Mesenchymal stem cell (in vitro differentiated cells and primary cell): ENCODE data around the gene IGSF10.
"Not testable (repeated sequence)": the region's sequence is repeated elsewhere in the genome, so short reads cannot be mapped to it uniquely, and the experiment has no call there.

Experiments used
- DNase-seq: peaks from one replicate; pipeline ENCODE4 v3.0.0-alpha.2; 2013
- H2AFZ ChIP-seq: one replicate; pipeline ENCODE4 v1.6.1; 2013; ENCODE audit warnings: low read depth, mild to moderate bottlenecking, control low read depth, inconsistent platforms, low read length, moderate library complexity
- H2AK5ac ChIP-seq: 2 replicates; pipeline ENCODE4 v1.6.1; 2013; ENCODE audit warnings: low read length, moderate library complexity, mild to moderate bottlenecking, inconsistent platforms; ENCODE audit not compliant: severe bottlenecking
- H2BK120ac ChIP-seq: one replicate; pipeline ENCODE4 v1.6.1; 2013; ENCODE audit warnings: low read depth, mild to moderate bottlenecking, inconsistent platforms, low read length, moderate library complexity
- H2BK12ac ChIP-seq, 2 experiments: one replicate each; pipeline ENCODE4 v1.6.1; 2013; ENCODE audit warnings: inconsistent platforms in 2 of 2, low read length in 2 of 2, mild to moderate bottlenecking in 2 of 2, moderate library complexity in 2 of 2, control low read depth in 1 of 2
- H2BK15ac ChIP-seq: one replicate; pipeline ENCODE4 v1.6.1; 2013; ENCODE audit warnings: mild to moderate bottlenecking, low read depth, inconsistent platforms; ENCODE audit not compliant: poor library complexity, severe bottlenecking
- H2BK5ac ChIP-seq: 2 replicates; pipeline ENCODE4 v1.6.1; 2013; ENCODE audit warnings: low read depth, mild to moderate bottlenecking, low read length, control low read depth, inconsistent platforms; ENCODE audit not compliant: poor library complexity, severe bottlenecking
- H3K14ac ChIP-seq, 2 experiments: one replicate each; pipeline ENCODE4 v1.6.1; 2013; ENCODE audit warnings: inconsistent platforms in 2 of 2, low read length in 2 of 2, control low read depth in 1 of 2, mild to moderate bottlenecking in 1 of 2, moderate library complexity in 1 of 2
- H3K18ac ChIP-seq, 2 experiments: one replicate each; pipeline ENCODE4 v1.6.1; 2013; ENCODE audit warnings: inconsistent platforms in 2 of 2, low read length in 2 of 2, control low read depth in 1 of 2, low read depth in 1 of 2, mild to moderate bottlenecking in 1 of 2
- H3K23ac ChIP-seq, 2 experiments: one replicate each; pipeline ENCODE4 v1.6.1; 2013; ENCODE audit warnings: inconsistent platforms in 2 of 2, low read length in 2 of 2, mild to moderate bottlenecking in 2 of 2, moderate library complexity in 2 of 2, control low read depth in 1 of 2
- H3K27ac ChIP-seq: 2 replicates; pipeline ENCODE4 v1.5.1; 2013; ENCODE audit warnings: mild to moderate bottlenecking, moderate library complexity, low read length, control low read depth, inconsistent platforms; ENCODE audit not compliant: poor library complexity, severe bottlenecking
- H3K27me3 ChIP-seq, 2 experiments: 2 replicates each; pipeline versions ENCODE4 v1.6.1 to v1.7.0; 2013; ENCODE audit warnings: low read length in 2 of 2, mild to moderate bottlenecking in 2 of 2, moderate library complexity in 2 of 2, control low read depth in 1 of 2, inconsistent platforms in 1 of 2; ENCODE audit not compliant: control insufficient read depth in 1 of 2, insufficient read depth in 1 of 2
- H3K36me3 ChIP-seq, 2 experiments: 2 replicates each; pipeline versions ENCODE4 v1.6.1 to v1.7.0; 2013; ENCODE audit warnings: low read length in 2 of 2, control low read depth in 1 of 2, inconsistent platforms in 1 of 2, low read depth in 1 of 2, mild to moderate bottlenecking in 1 of 2; ENCODE audit not compliant: insufficient read depth in 2 of 2, control insufficient read depth in 1 of 2
- H3K4ac ChIP-seq, 2 experiments: one replicate each; pipeline ENCODE4 v1.6.1; 2013; ENCODE audit warnings: inconsistent platforms in 2 of 2, low read length in 2 of 2, mild to moderate bottlenecking in 2 of 2, moderate library complexity in 2 of 2, control low read depth in 1 of 2, low read depth in 1 of 2
- H3K4me1 ChIP-seq: 2 replicates; pipeline ENCODE4 v1.6.1; 2013; ENCODE audit warnings: low read depth, low read length, control low read depth; ENCODE audit not compliant: control insufficient read depth, insufficient read depth
- H3K4me2 ChIP-seq: 2 replicates; pipeline ENCODE4 v1.6.1; 2013; ENCODE audit warnings: low read length, mild to moderate bottlenecking, inconsistent platforms; ENCODE audit not compliant: poor library complexity, severe bottlenecking
- H3K4me3 ChIP-seq, 2 experiments: 2 replicates each; pipeline versions ENCODE4 v1.5.1 to v1.7.0; 2013; ENCODE audit warnings: low read length in 2 of 2, mild to moderate bottlenecking in 2 of 2, control low read depth in 1 of 2, low read depth in 1 of 2; ENCODE audit not compliant: insufficient read depth in 1 of 2
- H3K79me1 ChIP-seq: replicated peaks from 2 replicates; pipeline ENCODE4 v1.6.1; 2013; ENCODE audit warnings: mild to moderate bottlenecking, control low read depth, low read length, inconsistent platforms; ENCODE audit not compliant: poor library complexity, severe bottlenecking
- H3K9ac ChIP-seq: 2 replicates; pipeline ENCODE4 v1.7.0; 2013; ENCODE audit warnings: mild to moderate bottlenecking, low read length, moderate library complexity
- H3K9me3 ChIP-seq: 2 replicates; pipeline ENCODE4 v1.7.0; 2013; ENCODE audit warnings: mild to moderate bottlenecking, low read length; ENCODE audit not compliant: control insufficient read depth
- H4K8ac ChIP-seq: one replicate; pipeline ENCODE4 v1.6.1; 2013; ENCODE audit warnings: inconsistent platforms, mild to moderate bottlenecking, low read length, moderate library complexity
- H4K91ac ChIP-seq: one replicate; pipeline ENCODE4 v1.6.1; 2013; ENCODE audit warnings: mild to moderate bottlenecking, low read length, inconsistent platforms
- WGBS: methylation state at CpG from one replicate; pipeline ENCODE4 v1.1.7; 2013; ENCODE audit warnings: mixed read lengths; 5-methylcytosine and 5-hydroxymethylcytosine counted together

Gene IGSF10

DNA sequence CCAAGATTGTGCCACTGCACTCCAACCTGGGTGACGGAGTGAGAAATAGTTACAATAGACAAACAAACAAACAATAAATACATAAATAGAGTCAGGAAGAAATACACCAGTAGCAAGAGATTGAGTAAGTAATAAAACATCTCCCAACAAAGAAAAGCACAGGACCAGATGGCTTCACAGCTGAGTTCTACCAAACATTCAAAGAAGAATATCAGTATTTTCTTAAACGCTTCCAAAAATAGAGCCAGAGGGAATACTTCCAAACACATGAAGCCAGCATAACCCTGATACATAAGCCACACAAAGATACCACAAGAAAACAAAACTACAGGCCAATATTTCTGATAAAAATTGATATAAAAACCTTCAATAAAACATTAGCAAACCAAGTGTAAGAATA lies 30.7 kb upstream of the IGSF10 start:
- Histone ChIP-seq H2BK5ac (no peak overlapping the region), H3K9ac (no peak overlapping the region), H2AFZ (no peak overlapping the region), H3K36me3 (no peaks in the 10 kb centered on the region), H3K4me1 (no peaks in the 10 kb centered on the region), H3K27me3 (no peaks in the 10 kb centered on the region), H2AK5ac (no peak overlapping the region), H2BK15ac (no peak overlapping the region), H3K23ac (no peak overlapping the region), H3K4me2 (no peak overlapping the region), H3K9me3 (no peaks in the 10 kb centered on the region), H4K91ac (no peak overlapping the region), H2BK120ac (no peak overlapping the region), H4K8ac (no peak overlapping the region), H2BK12ac (no peak overlapping the region), H3K27ac (no peak overlapping the region), H3K79me1 (no peaks in the 10 kb centered on the region), H3K14ac (no peak overlapping the region), H3K18ac (no peak overlapping the region), H3K4me3 (no peak overlapping the region), H3K4ac (no peak overlapping the region)
- 100% methylated on average over 1 of the region's 2 CpGs for WGBS
- no peak for DNase-seq

DNA sequence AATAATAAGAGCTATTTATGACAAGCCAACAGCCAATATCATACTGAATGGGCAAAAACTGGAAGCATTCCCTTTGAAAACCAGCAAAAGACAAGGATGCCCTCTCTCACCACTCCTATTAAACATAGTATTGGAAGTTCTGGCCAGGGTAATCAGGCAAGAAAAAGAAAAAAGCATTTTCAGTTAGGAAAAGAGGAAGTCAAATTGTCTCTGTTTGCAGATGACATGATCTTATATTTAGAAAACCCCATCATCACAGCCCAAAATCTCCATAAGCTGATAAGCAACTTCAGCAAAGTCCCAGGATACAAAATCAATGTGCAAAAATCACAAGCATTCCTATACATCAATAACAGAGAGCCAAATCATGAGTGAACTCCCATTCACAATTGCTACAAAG lies 27.0 kb upstream of the IGSF10 start:
- H3K36me3 ChIP-seq, H3K9ac ChIP-seq, H4K91ac ChIP-seq, DNase-seq, H3K18ac ChIP-seq, H3K4ac ChIP-seq, H2BK5ac ChIP-seq, H3K79me1 ChIP-seq, H3K27me3 ChIP-seq, H2AFZ ChIP-seq, H2BK12ac ChIP-seq, H3K4me1 ChIP-seq, H3K27ac ChIP-seq, H3K9me3 ChIP-seq, H2AK5ac ChIP-seq, H3K4me3 ChIP-seq, H2BK15ac ChIP-seq, H3K23ac ChIP-seq, H4K8ac ChIP-seq, H2BK120ac ChIP-seq, H3K14ac ChIP-seq, H3K4me2 ChIP-seq: not testable (repeated sequence)

DNA sequence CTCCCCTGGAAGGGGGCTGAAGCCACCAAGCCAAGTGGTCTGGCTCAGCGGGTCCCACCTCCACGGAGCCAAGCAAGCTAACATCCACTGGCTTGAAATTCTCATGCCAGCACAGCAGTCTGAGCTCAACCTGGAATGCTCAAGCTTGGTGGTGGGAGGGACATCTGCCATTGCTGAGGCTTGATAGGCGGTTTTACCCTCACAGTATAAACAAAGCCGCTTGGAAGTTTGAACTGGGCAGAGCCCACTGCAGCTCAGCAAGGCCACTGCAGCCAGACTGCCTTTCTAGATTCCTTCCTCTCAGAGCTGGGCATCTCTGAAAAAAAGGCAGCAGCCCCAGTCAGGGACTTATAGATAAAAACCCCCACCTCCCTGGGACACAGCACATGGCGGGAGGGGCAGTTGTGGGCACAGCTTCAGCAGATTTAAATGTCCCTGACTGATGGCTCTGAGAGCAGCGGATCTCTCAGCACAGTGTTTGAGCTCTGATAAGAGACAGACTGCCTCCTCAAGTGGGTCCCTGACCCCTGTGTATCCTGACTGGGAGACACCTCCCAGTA lies 23.2 kb upstream of the IGSF10 start:
- H3K27ac ChIP-seq = no peak overlapping the region
- no peak overlapping the region for H2AFZ ChIP-seq
- H2BK15ac ChIP-seq = no peak overlapping the region
- H3K36me3 ChIP-seq = no peaks in the 10 kb centered on the region
- H3K4ac ChIP-seq = no peak overlapping the region
- no peak overlapping the region for H3K18ac ChIP-seq
- no peak overlapping the region for H3K9ac ChIP-seq
- no peak overlapping the region for H4K8ac ChIP-seq
- H3K4me3 ChIP-seq = no peak overlapping the region
- H3K4me1 ChIP-seq = no peaks in the 10 kb centered on the region
- H3K27me3 ChIP-seq = peaks cover 0 to 3% of the 10 kb centered on the region in 2 experiments
- no peaks in the 10 kb centered on the region for H3K79me1 ChIP-seq
- H3K14ac ChIP-seq = no peak overlapping the region
- peaks cover 11% of the 10 kb centered on the region for H3K9me3 ChIP-seq
- no peak overlapping the region for H3K4me2 ChIP-seq
- no peak overlapping the region for H3K23ac ChIP-seq
- H2BK120ac ChIP-seq = no peak overlapping the region
- H4K91ac ChIP-seq = no peak overlapping the region
- DNase-seq = no peak
- no peak overlapping the region for H2BK5ac ChIP-seq
- WGBS = 84% methylated on average over 6 of the region's 6 CpGs
- H2BK12ac ChIP-seq = no peak overlapping the region
- no peak overlapping the region for H2AK5ac ChIP-seq

DNA sequence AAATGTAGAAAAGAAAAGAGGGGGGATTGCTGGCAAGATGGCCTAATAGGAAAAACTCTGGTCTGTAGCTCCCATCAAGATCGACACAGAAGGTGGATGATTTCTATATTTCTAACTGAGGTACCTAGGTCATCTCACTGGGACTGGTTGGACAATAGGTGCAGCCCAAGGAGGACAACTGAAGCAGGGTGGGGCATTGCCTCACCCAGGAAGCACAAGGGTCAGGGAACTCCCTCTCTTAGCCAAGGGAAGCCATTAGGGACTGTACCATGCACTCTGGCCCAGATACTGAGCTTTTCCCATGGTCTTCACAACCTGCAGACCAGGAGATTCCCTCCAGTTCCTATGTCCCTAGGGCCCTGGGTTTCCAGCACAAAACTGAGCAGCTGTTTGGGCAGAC lies 22.6 kb upstream of the IGSF10 start:
- Histone ChIP-seq H2AK5ac (no peak overlapping the region), H4K91ac (no peak overlapping the region), H2BK5ac (no peak overlapping the region), H3K4me3 (no peak overlapping the region), H2BK120ac (no peak overlapping the region), H3K14ac (no peak overlapping the region), H3K9ac (no peak overlapping the region), H2BK15ac (no peak overlapping the region), H3K18ac (no peak overlapping the region), H2AFZ (no peak overlapping the region), H3K23ac (no peak overlapping the region), H3K27ac (no peak overlapping the region), H3K9me3 (peaks cover 11% of the 10 kb centered on the region), H2BK12ac (no peak overlapping the region), H3K27me3 (peaks cover 0 to 3% of the 10 kb centered on the region in 2 experiments), H3K4ac (no peak overlapping the region), H3K4me1 (no peaks in the 10 kb centered on the region), H3K4me2 (no peak overlapping the region), H3K36me3 (no peaks in the 10 kb centered on the region), H4K8ac (no peak overlapping the region), H3K79me1 (no peaks in the 10 kb centered on the region)
- no peak for DNase-seq
- 100% methylated on average over 1 of the region's 1 CpG for WGBS
